Lung microvascular endothelial cell (primary cell): ENCODE measurements around the gene AGPS. TPM values are rescaled to one million over a fixed set of nuclear protein-coding genes. Genes with fewer than 3 reads are reported as not detected.
"Not testable (repeated sequence)": the region's sequence is repeated elsewhere in the genome, so short reads cannot be mapped to it uniquely, and the experiment has no call there.

Experiments used
- DNase-seq, 2 donors: peaks; one replicate each; pipeline versions ENCODE4 v3.0.0 to v3.0.0-alpha.2; 2010; ENCODE audit warnings: low read depth in 2 of 2
- total RNA-seq: library from RNA; depleted of rRNA; stranded (reverse); fragments of >200 nt; gene quantifications from 2 replicates; pipeline ENCODE4 v1.2.1, GENCODE V29; 2014

The AGPS gene
- 34.2 and 46.0 TPM in 2 replicates for total RNA-seq

DNA sequence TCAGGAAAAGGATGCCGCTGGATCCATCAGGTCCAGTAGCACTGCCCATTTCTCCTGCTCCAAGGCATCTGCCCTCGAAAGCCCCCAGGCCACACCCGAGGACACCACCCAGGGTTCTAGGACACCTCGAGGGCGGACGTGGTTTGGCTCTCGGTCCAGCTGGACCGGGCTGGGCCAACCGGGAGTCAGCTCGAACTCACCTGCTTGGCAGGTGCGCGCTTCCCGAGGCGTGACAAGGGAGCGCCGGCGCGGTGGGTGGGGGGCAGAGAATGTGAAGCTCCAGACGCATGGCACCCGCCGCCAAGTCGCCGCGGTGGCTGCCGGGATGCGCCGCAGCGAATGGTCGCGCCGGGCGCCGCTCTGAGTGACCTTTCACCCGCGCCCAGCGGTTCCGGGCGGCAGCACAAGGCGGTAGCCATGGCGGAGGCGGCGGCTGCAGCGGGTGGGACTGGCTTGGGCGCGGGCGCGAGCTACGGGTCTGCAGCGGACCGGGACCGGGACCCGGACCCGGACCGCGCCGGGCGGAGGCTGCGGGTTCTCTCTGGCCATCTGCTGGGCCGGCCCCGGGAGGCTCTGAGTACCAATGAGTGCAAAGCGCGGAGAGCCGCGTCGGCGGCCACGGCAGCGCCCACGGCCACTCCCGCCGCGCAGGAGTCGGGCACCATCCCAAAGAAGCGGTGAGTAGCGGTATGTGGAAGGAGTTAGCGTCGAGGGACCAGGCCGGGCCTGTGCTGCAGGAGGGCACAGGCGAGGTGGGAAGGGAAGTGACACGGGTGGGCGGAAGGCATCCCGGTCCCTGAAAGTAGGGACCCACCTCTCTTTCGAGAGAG is at the start of gene AGPS:
Gene AGPS (plus strand): TSS at position 401 of the 830 bp plus-strand sequence. CDS start 17 bp downstream, at position 418.
- peak; percentile 68 to 71 for DNase-seq

DNA sequence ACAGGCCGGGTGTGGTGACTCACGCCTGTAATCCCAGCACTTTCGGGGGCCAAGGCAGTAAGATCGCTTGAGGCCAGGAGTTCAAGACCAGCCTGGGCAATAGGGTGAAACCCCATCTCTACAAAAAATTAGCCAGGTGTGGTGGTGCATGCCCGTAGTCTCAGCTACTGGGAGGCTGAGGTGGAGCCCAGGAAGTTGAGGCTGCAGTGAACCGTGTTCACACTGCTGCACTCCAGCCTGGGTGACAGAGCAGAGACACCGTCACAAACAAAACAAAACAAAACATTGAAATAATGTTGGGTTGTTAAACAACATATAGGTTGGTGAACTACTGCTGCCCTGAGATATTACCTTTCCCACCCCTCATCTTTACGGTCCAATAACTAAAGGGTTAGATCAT is 48.8 kb upstream of the AGPS start:
- DNase-seq = no peak

DNA sequence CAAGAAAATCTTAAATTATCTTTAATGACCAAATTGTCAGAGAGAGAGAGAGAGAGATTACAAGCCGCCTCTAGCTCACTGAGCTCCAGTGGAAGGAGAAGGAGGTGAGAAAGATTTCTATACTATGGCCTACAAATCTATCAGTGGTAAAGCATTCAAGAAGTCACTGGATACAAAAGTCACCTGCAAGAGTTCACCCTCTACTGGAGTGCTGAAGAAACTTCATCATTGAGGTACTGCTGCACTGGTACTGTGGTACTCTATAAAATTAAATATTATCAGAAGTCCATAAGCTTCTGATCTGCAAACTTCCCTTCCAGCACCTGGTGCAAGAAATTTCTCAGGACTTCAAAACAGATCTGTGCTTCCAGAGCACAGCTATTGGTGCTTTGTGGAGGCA is 48.3 kb upstream of the AGPS start:
- DNase-seq = no peak

DNA sequence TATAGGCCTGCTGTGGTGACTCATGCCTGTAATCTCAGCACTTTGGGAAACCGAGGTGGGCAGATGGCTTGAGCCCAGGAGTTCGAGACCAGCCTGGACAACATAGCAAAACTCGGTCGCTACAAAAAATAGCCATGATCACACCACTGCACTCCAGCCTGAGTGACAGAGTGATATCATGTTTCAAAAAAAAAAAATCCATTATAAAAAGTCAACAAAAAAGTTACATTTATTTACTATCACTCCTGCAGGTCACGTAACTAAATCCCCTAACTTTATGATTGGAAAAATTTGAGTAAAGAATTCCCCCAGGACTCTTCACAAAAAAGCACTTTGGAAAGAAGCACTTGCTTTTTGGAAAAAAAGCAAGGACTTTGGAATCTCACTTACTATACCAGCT is 46.4 kb upstream of the AGPS start:
- no peak for DNase-seq

DNA sequence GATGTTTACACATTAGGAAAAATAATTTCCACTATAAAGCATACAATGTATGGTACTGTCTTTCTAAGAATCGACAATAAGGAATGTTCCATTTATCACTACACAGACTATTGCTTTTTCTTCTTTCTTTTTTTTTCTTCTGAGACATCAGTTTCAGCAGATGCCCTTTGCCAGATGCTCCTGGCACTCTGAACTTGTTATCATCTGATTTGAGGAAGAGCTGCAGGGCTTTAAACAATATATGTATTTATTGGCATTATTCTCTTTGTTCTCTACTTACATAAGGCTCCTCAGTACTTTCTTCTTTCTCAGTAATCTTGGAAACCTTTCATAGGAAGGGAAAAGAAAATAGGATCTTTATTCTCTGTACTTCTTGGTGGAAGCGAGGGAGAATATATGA is 45.0 kb upstream of the AGPS start:
- DNase-seq = no peak

DNA sequence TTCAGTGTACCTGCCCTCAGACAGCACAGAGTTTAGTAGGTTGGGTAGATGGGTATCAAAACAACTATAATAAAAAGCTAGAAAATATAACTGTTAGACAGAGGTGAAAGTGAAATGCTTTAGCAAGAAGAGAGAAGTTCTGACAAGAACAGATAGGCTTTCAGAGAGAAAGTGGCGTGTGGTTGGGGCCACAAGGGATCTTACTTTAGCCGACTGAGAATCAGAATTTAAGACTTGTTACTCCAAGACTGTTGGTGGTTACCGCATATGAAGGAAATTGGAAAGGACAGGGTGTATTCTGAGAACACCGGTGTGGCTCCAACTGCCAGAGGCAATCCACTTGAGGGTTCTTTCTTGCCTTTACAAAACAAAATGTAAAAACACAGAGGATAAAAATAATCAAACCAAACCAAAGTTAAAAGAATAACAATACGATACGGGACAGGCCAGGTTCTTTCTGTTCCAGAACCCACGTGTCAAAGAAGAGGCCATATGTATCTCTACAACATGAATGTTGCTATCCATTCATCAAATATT is 44.4 kb upstream of the AGPS start:
- DNase-seq = no peak

DNA sequence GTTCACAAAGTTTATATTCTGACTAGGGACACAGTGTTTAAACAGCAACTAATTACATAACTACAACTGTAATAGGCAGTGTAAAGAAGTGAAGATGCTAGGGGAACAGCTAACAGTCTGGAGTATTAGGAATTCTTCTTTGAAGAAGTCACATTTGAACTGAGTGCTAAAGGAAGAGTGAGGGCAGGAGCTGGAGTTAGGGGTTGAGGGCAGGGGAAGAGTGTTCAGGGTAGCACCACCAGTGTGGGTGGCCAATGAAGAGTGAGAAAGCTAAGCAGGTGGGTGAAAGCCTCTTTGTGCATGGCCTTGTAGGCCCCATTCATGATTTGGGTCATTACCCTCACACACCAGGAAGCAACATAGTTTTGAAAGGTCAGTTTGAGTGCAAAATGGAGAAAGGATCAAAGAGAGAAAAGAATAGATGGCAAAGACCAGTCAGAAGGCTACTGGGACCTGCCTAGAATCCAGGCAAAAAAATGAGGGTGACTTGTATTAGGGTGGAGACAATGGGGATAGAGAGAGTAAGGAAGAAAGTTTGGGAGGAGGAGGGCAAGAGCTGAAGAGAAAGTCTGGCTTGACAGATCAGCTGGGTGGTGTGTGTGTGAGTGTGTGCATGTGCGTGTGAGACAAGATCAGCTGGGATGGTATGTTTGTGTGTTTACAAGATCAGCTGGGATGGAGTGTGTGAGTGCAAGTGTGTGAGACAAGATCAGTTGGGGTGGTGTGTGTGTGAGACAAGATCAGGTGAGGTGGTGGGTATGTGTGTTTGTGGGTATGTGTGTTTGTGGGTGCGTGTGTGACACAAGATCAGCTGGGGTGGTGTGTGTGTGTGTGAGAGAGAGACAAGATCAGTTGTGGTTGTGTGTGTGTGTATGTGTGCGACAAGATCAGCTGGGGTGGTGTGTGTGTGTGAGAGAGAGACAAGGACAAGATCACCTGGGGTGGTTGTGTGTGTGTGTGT is 43.6 kb upstream of the AGPS start:
- DNase-seq = no peak

DNA sequence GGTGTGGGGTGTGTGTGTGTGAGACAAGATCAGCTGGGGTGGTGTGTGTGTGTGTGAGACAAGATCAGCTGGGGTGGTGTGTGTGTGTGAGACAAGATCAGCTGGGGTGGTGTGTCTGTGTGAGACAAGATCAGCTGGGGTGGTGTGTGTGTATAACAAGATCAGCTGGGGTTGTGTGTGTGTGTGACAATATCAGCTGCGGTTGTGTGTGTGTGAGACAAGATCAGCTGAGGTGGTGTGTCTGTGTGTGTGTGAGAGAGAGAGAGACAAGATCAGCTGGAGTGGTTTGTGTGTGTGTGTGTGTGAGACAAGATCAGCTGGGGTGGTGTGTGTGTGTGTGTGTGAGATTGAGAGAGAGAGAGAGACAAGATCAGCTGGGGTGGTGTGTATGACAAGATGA is 41.9 kb upstream of the AGPS start:
- not testable (repeated sequence) for DNase-seq

DNA sequence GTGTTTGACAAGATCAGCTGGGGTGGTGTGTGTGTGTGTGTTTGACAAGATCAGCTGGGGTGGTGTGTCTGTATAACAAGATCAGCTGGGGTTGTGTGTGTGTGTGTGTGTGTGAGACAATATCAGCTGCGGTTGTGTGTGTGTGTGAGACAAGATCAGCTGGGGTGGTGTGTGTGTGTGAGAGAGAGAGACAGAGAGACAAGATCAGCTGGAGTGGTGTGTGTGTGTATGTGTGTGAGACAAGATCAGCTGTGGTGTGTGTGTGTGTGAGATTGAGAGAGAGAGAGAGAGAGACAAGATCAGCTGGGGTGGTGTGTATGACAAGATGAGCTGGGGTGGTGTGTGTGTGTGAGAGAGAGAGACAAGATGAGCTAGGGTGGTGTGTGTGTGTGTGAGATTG is 41.5 kb upstream of the AGPS start:
- not testable (repeated sequence) for DNase-seq

DNA sequence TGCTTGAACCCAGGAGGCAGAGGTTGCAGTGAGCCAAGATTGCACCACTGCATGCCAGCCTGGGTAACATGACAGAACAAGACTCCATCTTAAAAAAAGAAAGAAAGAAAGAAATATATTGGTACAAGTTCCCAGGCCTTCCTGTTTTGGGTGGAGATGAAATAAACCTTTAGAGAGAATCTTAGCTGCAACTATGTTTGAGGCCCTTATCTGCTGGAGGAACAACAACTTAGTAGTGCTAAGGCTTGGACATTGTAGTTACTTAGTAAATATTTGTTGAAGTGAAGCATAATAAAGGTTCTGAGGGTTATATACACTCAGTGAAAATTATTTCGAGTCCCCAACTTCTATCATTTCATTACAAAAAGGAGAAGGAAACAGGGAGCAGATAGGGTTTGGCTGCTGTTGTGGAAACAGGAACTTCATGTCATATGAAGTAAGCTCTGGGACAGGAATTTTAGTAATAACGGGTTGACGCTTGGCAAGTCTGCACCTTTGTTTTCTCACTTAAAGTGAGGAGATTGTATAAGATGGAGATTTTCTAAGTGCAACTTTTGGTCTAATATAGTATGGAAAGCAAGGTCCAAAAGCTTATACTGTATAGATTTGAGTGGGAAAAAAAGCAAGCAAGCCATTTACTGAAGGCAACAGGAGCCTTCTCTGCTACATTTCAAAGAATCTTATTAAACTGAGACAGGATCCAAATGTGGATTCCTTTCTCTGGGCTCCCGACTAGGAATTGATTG is 40.0 kb upstream of the AGPS start:
- DNase-seq = peak; percentile 32 to 73

DNA sequence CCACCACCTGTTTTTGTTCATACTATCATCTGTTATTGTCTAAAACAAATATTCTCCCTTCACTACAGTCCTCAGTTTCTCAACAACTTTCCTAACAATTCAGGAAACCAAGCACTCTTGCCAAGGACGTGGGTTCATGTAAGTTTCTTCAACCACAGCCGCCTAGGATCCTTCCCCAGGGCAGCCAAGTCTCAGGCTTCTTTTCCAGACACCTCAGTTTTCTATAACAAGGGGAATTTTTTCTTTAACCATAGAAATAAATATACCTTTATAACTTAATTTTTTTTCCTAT is 39.4 kb upstream of the AGPS start:
- peak in 1 of 2 donors; percentile 28 for DNase-seq

DNA sequence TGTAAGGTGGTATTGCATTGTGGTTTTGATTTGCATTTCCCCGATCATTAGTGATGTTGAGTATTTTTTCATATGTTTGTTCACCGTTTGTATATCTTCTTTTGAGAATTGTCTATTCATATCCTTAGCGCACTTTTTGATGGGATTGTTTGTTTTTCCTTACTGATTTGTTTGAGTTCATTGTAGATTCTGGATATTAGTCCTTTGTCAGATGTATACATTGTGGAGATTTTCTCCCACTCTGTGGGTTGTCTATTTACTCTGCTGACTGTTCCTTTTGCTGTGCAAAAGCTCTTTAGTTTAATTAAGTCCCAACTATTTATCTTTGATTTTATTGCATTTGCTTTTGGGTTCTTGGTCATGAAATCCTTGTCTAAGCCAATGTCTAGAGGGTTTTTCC is 38.0 kb upstream of the AGPS start:
- DNase-seq = not testable (repeated sequence)

DNA sequence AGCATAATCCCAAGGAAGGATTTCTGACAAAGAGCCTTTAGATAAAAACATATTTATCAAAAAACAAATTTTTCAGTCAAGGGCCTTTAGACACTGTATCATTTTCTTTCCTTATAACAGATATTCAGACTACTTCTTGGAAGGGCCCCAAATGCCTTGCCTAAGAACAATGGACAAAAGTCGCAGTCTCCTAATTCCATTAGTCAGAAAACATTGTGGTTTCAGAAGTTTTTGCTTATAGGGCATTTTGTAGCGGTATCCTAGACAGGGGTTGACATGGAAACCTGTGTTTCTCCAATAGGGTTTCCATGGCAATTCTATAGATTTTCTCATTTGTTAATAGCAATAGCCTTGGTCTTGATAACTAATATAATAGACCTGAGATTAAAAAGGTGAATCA is 36.7 kb upstream of the AGPS start:
- DNase-seq = peak in 1 of 2 donors; percentile 66

DNA sequence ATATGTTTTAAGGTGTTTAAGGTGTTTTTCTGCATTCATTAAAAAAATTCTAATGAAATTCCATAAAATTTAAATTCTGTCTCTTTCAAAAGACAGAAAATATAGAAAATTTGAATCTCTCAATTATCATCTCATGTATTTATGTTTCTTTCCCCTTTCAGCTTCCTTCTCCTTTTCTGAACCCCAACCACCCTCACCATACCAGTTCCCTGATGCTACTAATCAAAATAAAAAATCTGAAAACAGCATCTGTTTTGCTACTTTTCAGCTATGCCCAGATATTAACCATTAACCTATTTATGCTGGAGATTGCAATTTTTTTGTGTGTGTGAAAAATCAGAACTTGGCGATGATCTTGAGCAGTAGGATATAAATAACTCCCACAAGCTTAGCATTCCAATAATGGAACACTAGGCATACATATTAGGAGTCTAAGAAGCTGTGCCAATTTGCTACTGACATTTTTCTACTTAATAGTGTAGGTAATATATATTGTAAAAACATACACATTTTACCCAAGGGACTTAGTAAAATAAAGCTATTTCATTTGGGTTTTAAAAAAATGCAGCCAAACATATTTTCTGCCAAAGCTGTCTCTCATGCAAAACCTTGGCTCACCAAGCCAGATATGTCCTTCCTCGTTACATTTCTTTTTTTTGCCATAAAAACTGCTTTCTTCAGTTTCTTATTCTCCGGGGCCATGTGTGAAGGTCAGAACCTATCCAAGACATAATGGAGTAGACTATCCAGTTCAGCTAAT is 32.6 kb upstream of the AGPS start:
- DNase-seq = no peak

DNA sequence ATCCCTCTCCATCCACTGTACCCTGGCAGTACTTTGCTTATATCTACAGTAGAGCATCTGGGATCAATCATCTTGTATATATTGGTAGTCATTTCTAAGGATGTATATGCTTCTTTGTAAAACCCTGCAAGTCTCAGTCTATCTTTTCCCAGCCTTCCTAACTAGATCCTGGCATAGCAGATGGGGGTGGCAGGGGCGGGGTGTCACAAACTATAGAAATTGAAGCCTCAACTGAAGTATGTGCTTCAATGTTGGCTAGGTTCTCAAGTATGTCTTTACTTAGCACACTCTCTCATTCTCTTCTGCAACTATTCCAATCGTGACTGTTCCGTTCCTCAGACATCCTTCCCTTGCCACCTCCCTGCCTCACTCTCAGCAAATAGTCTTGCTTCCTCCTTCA is 30.1 kb upstream of the AGPS start:
- no peak for DNase-seq

DNA sequence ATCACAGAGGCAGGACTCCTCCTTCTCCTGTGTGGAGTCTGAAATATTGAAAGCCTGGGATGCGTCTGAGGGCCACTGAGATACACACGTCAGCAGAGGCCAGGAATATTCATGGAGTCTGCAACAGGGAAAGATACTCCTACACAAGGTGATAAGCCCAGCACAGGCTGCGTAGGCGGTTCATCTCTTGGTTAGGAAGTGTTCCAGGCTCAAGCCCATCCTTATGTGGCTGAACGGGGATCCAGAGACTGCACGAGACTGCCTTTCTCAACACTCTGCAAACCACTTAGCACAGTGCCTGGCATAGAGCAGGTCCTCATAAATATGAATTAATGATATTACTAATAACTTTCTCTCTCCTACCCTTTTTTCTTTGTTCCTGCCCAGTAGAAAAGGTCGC is 29.2 kb upstream of the AGPS start:
- DNase-seq = no peak

DNA sequence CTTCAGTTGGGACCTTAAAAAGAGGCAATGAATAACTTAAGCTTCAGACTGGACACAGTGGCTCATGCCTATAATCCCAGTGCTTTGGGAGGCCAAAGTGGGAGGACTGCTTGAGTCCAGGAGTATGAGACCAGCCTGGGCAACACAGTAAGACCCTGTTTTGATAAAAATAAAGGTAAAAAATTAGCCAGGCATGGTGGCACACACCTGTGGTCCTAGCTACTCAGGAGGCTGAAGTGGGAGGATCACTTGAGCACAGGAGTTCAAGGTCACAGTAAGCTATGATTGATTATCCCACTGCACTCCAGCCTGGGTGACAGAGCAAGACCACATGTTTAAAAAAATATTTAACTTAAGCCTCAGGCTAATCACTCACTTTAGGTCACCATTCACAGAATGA is 26.8 kb upstream of the AGPS start:
- DNase-seq = not testable (repeated sequence)

DNA sequence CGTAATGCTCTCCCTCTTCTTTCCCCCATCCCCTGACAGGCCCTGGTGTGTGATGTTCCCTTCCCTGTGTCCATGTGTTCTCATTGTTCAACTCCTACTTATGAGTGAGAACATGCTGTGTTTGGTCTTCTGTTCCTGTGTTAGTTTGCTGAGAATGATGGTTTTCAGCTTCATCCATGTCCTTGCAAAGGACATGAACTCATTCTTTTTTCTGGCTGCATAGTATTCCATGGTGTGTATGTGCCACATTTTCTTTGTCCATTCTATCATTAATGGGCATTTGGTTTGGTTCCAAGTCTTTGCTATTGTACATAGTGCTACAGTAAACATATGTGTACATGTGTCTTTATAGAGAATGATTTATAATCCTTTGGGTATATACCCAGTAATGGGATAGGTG is 24.6 kb upstream of the AGPS start:
- DNase-seq = not testable (repeated sequence)

DNA sequence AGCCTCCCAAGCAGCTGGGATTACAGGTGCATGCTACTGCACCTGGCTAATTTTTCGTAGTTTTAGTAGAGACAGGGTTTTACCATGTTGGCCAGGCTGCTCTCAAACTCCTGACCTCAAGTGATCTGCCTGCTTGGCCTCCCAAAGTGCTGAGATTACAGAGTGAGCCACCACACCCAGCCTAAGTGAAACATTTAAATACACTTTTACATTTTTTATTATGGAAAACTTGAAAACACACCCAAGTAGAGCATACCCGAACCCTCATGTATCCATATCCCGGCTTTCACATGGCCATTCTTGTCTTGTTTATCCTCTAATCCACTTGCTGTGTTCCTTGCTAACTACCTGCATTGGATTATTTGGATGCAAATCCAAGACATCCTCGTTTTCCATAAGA is 13.2 kb upstream of the AGPS start:
- no peak for DNase-seq

DNA sequence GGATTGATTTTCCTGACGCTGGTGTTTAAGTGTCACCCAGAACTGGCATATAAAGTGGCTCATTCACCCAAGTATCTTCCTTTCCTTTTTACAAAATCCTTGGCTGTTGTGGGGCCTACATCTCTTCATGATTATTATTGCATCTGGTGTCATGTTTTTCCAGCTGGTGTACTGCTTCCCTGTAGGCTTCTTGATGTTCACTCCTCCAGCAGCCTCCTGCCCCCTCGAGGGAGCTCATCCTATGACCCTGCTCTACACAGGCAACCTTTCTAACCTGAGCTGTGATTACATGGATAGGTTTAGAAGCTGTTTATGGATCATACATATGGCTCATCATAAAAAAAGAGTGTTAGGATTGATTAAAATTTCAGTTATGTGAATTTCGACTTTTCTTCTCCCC is 12.4 kb upstream of the AGPS start:
- DNase-seq = no peak

DNA sequence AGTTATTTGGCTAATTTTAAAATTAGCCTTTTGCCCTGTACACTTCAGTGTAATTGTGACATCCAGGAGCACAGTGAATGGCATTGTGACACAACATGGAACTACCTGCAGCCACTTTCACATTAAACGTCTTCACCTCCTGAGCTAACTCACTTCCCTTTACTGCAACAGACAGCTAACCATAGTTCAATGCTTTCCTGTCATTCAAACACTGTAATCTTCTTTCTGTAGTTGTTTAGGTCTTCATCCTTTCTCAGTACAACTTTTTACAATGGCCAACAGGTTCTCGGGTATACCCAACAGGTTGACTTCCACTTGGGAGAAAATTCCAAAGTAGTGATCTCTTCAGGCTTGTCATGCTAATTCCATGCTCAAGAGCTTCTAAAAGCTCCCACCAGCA is 8.6 kb upstream of the AGPS start:
- DNase-seq = no peak
